Measurements from ENCODE around the gene SLC2A4RG. TPM values are rescaled to one million over a fixed set of nuclear protein-coding genes. Genes with fewer than 3 reads are reported as not detected.

SLC2A4RG gene
- total and polyA plus RNA-seq, 2 of the 13 experiments (the other 11 are each of a cell fraction or from before 2014, with no cell fraction given): 91.4 to 95.9 TPM

DNA sequence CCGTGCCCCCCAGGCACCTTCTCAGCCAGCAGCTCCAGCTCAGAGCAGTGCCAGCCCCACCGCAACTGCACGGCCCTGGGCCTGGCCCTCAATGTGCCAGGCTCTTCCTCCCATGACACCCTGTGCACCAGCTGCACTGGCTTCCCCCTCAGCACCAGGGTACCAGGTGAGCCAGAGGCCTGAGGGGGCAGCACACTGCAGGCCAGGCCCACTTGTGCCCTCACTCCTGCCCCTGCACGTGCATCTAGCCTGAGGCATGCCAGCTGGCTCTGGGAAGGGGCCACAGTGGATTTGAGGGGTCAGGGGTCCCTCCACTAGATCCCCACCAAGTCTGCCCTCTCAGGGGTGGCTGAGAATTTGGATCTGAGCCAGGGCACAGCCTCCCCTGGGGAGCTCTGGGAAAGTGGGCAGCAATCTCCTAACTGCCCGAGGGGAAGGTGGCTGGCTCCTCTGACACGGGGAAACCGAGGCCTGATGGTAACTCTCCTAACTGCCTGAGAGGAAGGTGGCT is 42.2 kb upstream of the SLC2A4RG start (continued):
- TF ChIP-seq ZXDC (CRISPR knock-in tag; IDR thresholded peaks at IDR 0.05): peak; percentile 54; the same call in 1 of the 2 replicates
- no peak for TF ChIP-seq ZNF580 (CRISPR knock-in tag; IDR thresholded peaks at IDR 0.05; ENCODE audit: borderline replicate concordance, low read depth)
- peak; percentile 26; the same call in 1 of the 2 replicates for TF ChIP-seq ATF7-NPFF (CRISPR knock-in tag; IDR thresholded peaks at IDR 0.05; ENCODE audit: low read depth)
- no peak; the same call in 1 of the 2 replicates for TF ChIP-seq ZFY (CRISPR knock-in tag; IDR thresholded peaks at IDR 0.05)
- no peak for TF ChIP-seq ZSCAN22 (CRISPR knock-in tag; IDR thresholded peaks at IDR 0.05)
- TF ChIP-seq ZUFSP (CRISPR knock-in tag; IDR thresholded peaks at IDR 0.05; ENCODE audit: borderline replicate concordance): no peak
- TF ChIP-seq, protein P1, sequence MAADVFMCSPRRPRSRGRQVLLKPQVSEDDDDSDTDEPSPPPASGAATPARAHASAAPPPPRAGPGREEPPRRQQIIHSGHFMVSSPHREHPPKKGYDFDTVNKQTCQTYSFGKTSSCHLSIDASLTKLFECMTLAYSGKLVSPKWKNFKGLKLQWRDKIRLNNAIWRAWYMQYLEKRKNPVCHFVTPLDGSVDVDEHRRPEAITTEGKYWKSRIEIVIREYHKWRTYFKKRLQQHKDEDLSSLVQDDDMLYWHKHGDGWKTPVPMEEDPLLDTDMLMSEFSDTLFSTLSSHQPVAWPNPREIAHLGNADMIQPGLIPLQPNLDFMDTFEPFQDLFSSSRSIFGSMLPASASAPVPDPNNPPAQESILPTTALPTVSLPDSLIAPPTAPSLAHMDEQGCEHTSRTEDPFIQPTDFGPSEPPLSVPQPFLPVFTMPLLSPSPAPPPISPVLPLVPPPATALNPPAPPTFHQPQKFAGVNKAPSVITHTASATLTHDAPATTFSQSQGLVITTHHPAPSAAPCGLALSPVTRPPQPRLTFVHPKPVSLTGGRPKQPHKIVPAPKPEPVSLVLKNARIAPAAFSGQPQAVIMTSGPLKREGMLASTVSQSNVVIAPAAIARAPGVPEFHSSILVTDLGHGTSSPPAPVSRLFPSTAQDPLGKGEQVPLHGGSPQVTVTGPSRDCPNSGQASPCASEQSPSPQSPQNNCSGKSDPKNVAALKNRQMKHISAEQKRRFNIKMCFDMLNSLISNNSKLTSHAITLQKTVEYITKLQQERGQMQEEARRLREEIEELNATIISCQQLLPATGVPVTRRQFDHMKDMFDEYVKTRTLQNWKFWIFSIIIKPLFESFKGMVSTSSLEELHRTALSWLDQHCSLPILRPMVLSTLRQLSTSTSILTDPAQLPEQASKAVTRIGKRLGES (CRISPR knock-in tag; IDR thresholded peaks at IDR 0.05; ENCODE audit: borderline replicate concordance): no peak
- no peak for TF ChIP-seq KDM1A (CRISPR knock-in tag; IDR thresholded peaks at IDR 0.05)
- TF ChIP-seq, protein P2, sequence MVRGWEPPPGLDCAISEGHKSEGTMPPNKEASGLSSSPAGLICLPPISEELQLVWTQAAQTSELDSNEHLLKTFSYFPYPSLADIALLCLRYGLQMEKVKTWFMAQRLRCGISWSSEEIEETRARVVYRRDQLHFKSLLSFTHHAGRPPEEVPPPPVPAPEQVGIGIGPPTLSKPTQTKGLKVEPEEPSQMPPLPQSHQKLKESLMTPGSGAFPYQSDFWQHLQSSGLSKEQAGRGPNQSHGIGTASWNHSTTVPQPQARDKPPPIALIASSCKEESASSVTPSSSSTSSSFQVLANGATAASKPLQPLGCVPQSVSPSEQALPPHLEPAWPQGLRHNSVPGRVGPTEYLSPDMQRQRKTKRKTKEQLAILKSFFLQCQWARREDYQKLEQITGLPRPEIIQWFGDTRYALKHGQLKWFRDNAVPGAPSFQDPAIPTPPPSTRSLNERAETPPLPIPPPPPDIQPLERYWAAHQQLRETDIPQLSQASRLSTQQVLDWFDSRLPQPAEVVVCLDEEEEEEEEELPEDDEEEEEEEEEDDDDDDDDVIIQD (CRISPR knock-in tag; IDR thresholded peaks at IDR 0.05; ENCODE audit: low read depth): no peak
- TF ChIP-seq, protein P3, sequence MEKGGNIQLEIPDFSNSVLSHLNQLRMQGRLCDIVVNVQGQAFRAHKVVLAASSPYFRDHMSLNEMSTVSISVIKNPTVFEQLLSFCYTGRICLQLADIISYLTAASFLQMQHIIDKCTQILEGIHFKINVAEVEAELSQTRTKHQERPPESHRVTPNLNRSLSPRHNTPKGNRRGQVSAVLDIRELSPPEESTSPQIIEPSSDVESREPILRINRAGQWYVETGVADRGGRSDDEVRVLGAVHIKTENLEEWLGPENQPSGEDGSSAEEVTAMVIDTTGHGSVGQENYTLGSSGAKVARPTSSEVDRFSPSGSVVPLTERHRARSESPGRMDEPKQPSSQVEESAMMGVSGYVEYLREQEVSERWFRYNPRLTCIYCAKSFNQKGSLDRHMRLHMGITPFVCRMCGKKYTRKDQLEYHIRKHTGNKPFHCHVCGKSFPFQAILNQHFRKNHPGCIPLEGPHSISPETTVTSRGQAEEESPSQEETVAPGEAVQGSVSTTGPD (CRISPR knock-in tag; IDR thresholded peaks at IDR 0.05): no peak

Measured in HepG2 (cell line).